Iris pigment epithelial cell (primary cell): Measurements from ENCODE around the gene PALM2AKAP2.
"Not testable (repeated sequence)": the region's sequence is repeated elsewhere in the genome, so short reads cannot be mapped to it uniquely, and the experiment has no call there.

Experiments
- DNase-seq: peaks from one replicate; pipeline ENCODE4 v3.0.0-alpha.2; 2011; ENCODE audit warnings: low read depth

The PALM2AKAP2 gene

DNA sequence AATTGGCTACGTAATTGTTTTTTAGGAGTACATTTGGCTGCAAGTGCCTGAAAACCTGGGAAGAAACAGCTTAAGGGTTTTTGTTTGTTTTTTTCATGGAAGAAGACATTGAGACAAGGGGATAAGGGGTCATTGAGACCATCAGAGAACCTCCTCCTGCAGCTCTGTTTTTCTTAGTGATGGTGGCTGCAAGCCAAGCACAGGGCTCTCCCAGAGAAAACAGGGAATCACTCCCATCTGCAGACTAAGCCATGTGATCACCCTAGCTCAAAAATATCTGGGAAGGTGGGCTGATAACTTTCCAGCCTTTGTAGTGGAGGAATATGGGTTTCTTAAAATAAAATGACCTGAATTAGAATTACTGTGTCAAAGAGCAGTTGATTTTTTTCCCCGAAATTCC, 25.1 kb downstream of the PALM2AKAP2 start:
- no peak for DNase-seq

- DNase-seq = peak; percentile 82
Observed at GRCh38 chr9:109806506-109807115, 26.6 kb downstream of the PALM2AKAP2 start.

- DNase-seq = no peak
Observed at GRCh38 chr9:109811876-109812275, 31.9 kb downstream of the PALM2AKAP2 start.

GRCh38 chr9:109812331-109812730, 32.3 kb downstream of the PALM2AKAP2 start:
- no peak for DNase-seq

- no peak for DNase-seq
Observed at GRCh38 chr9:109812818-109813281, 32.9 kb downstream of the PALM2AKAP2 start.

- no peak for DNase-seq
Observed at GRCh38 chr9:109813303-109813702, 33.3 kb downstream of the PALM2AKAP2 start.

GRCh38 chr9:109813829-109814228, 33.8 kb downstream of the PALM2AKAP2 start:
- no peak for DNase-seq

GRCh38 chr9:109815366-109815947, 35.5 kb downstream of the PALM2AKAP2 start:
- peak; percentile 49 for DNase-seq

GRCh38 chr9:109816490-109816889, 36.5 kb downstream of the PALM2AKAP2 start:
- peak; percentile 99 for DNase-seq

GRCh38 chr9:109817146-109817845, 37.3 kb downstream of the PALM2AKAP2 start:
- peak; percentile 81 for DNase-seq

DNA sequence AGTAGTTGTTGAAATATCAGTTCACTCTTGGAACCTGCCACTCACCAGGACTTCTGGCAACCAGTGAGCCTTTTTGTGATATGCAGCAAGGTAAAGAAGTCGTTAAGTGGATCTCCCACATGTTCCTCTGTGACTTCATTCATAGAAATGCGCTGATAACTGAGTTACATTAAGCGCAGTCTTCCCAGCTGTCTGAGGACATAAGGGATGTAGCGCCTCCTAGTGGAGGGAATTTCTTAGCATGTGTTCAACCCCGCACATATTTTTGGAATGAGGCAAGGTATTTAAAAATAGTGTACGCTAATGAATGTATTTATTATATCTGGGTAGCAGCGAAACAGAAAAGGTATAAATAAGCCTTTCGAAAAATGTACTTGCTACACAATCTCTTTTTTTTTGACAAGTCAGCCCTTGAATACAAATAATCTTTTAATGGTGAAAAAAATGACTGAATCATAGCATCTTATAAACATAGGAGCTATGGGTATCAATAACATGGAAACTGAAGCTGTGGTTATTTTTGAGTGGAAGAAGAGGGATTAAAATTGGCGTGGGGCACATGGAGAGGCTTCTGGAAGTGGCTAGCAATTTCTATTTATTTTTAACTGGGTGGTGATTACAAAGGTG, 38.0 kb downstream of the PALM2AKAP2 start:
- peak; percentile 97 for DNase-seq

DNA sequence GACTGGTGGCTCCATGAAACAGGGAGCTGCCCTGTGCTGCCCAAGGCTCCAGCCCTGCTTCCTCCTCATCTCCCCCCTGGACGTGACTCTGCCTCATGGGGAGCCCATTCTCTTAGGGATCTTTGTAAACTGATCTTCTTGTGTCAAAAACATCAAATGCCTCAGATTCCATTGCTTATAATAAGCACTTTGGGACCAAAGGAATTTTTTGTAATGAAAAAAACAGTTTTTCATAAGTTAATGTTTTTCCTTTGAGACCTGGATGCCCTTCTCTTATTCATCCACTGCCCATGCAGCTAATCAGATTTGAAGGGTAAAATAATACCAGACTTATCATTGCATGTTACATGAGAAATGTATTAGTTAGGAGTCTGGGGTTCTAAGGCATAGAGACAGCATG, 41.7 kb downstream of the PALM2AKAP2 start:
- peak; percentile 60 for DNase-seq

DNA sequence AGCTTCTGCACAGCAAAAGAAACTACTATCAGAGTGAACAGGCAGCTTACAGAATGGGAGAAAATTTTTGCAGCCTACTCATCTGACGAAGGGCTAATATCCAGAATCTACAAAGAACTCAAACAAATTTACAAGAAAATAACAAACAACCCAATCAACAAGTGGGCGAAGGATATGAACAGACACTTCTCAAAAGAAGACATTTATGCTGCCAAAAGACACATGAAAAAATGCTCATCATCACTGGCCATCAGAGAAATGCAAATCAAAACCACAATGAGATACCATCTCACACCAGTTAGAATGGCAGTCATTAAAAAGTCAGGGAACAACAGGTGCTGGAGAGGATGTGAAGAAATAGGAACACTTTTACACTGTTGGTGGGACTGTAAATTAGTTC, 45.4 kb downstream of the PALM2AKAP2 start:
- DNase-seq = not testable (repeated sequence)

- no peak for DNase-seq
Observed at GRCh38 chr9:109826559-109826958, 46.6 kb downstream of the PALM2AKAP2 start.

- DNase-seq = no peak
Observed at GRCh38 chr9:109828254-109828653, 48.3 kb downstream of the PALM2AKAP2 start.
